Breast epithelium (tissue), 3 donors: ENCODE results near the gene CBLB.

Experiments used
- CTCF ChIP-seq, 3 donors: fragments of 450-650 bp; IDR thresholded peaks; one replicate each; pipeline ENCODE4 v1.5.1; 2016 to 2017; ENCODE audit warnings: antibody characterized with exemption in 3 of 3, mild to moderate bottlenecking in 3 of 3, moderate library complexity in 3 of 3
- POLR2A ChIP-seq: fragments of 450-650 bp; IDR thresholded peaks from one replicate; pipeline ENCODE4 v1.6.1; 2016; ENCODE audit warnings: antibody characterized with exemption, mild to moderate bottlenecking, moderate library complexity
- POLR2AphosphoS5 ChIP-seq, 3 donors: sonication (generic); formaldehyde crosslinking; IDR thresholded peaks; one replicate each; pipeline ENCODE4 v1.6.1; 2017; ENCODE audit warnings: antibody characterized with exemption in 3 of 3

DNA sequence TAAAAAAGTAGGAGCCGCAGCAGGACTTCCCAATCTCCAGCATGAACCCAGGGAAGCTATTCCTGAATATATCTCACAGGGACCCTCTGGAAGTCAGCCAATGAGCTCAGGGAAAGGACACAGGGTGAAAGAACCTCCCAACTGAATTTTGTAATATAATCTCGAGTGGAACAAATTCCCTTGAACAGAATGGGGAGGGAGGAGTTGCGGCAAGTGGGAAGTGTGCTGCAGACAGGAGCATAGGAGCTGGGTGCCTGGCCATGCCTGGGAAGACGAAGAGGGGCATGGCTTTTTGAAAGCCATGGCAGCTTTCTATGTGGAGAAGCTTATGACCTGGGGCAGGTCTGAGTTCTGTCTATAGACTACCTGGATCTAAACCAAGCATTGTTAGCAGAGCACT lies 98.4 kb downstream of the CBLB start:
- no peak for TF ChIP-seq CTCF (IDR thresholded peaks at IDR 0.05)
- no peak for TF ChIP-seq POLR2A
- no peak for TF ChIP-seq POLR2AphosphoS5 (IDR thresholded peaks at IDR 0.05)
